ENCODE measurements around the gene FAM174B. TPM values are rescaled to one million over a fixed set of nuclear protein-coding genes. Genes with fewer than 3 reads are reported as not detected.

Gene FAM174B
- total RNA-seq, 1 experiment from 2014 or later = 24.7 TPM

Other genes starting within 250 kb of the FAM174B start
- 26.6 and 83.0 TPM in 2 replicates for gene CHD2, start 244.5 kb upstream of the FAM174B start, total RNA-seq (2014; rRNA removed; shearing (Covaris generic); ENCODE audit: low replicate concordance)

Measured in Caki2 (cell line).